ENCODE data around the gene PPFIA1. TPM values are rescaled to one million over a fixed set of nuclear protein-coding genes. Genes with fewer than 3 reads are reported as not detected.

The PPFIA1 gene
- total and polyA plus RNA-seq, 9 donors: 20.5 to 60.3 (median 37.8) TPM

- no peak for DNase-seq
- H3K4me1 ChIP-seq (ENCODE audit: insufficient read depth): no peaks in the 10 kb centered on the region
- H3K27me3 ChIP-seq: no peaks in the 10 kb centered on the region
- TF ChIP-seq CTCF (IDR thresholded peaks at IDR 0.05) (no peak), POLR2A (IDR thresholded peaks at IDR 0.05) (no peak)
- H3K36me3 ChIP-seq: no peaks in the 10 kb centered on the region
- intact Hi-C loops (cut with DNase I): no loop called here
- no peaks in the 10 kb centered on the region for H3K9me3 ChIP-seq
- H3K4me3 ChIP-seq: no peak overlapping the region
- no peak overlapping the region for H3K27ac ChIP-seq
- 85 to 87% (median 86%) methylated on average over 10 of the region's 10 CpGs for WGBS, 3 donors
These were observed 61.4 kb downstream of the PPFIA1 start for GRCh38 chr11:70331901-70332300.

- no peaks in the 10 kb centered on the region for H3K4me1 ChIP-seq (ENCODE audit: insufficient read depth)
- H3K27me3 ChIP-seq: no peaks in the 10 kb centered on the region
- no peak for TF ChIP-seq CTCF (IDR thresholded peaks at IDR 0.05)
- no peak overlapping the region for H3K4me3 ChIP-seq
- intact Hi-C loops (cut with DNase I): no loop called here
- no peak overlapping the region for H3K27ac ChIP-seq
- no peaks in the 10 kb centered on the region for H3K9me3 ChIP-seq
- H3K36me3 ChIP-seq: no peaks in the 10 kb centered on the region
- DNase-seq: no peak
- WGBS, 3 donors: 86 to 91% (median 88%) methylated on average over 7 of the region's 7 CpGs
These were observed 62.1 kb downstream of the PPFIA1 start for GRCh38 chr11:70332567-70332966.

- WGBS, 3 donors: 81 to 85% (median 82%) methylated on average over 13 of the region's 13 CpGs
- intact Hi-C loops (cut with DNase I): no loop called here
These were observed 62.8 kb downstream of the PPFIA1 start for GRCh38 chr11:70333261-70333660.

GRCh38 chr11:70334351-70334995, 64.0 kb downstream of the PPFIA1 start:
- intact Hi-C loops (cut with DNase I): no loop called here
- 89 to 93% (median 90%) methylated on average over 16 of the region's 16 CpGs for WGBS, 3 donors

More at GRCh38 chr11:70333261-70333660, 62.8 kb downstream of the PPFIA1 start:
- no peak overlapping the region for H3K4me3 ChIP-seq
- H3K9me3 ChIP-seq: no peaks in the 10 kb centered on the region
- H3K27ac ChIP-seq: no peak overlapping the region
- H3K36me3 ChIP-seq: no peaks in the 10 kb centered on the region
- TF ChIP-seq CTCF (IDR thresholded peaks at IDR 0.05) (no peak), POLR2A (IDR thresholded peaks at IDR 0.05) (no peak), EP300 (IDR thresholded peaks at IDR 0.05) (no peak)
- DNase-seq: no peak
- H3K27me3 ChIP-seq: no peaks in the 10 kb centered on the region
- no peaks in the 10 kb centered on the region for H3K4me1 ChIP-seq (ENCODE audit: insufficient read depth)

More at GRCh38 chr11:70334351-70334995, 64.0 kb downstream of the PPFIA1 start:
- TF ChIP-seq CTCF (IDR thresholded peaks at IDR 0.05) (no peak), POLR2A (IDR thresholded peaks at IDR 0.05) (no peak), EP300 (IDR thresholded peaks at IDR 0.05) (no peak)
- H3K27me3 ChIP-seq: no peaks in the 10 kb centered on the region
- no peak overlapping the region for H3K4me3 ChIP-seq
- H3K36me3 ChIP-seq: no peaks in the 10 kb centered on the region
- no peaks in the 10 kb centered on the region for H3K9me3 ChIP-seq
- no peak for DNase-seq
- H3K4me1 ChIP-seq (ENCODE audit: insufficient read depth): no peaks in the 10 kb centered on the region
- no peak overlapping the region for H3K27ac ChIP-seq

Data from ovary (tissue), 9 donors.